Psoas muscle (tissue), 8 donors: ENCODE results near the gene CCAR1. TPM values are rescaled to one million over a fixed set of nuclear protein-coding genes. Genes with fewer than 3 reads are reported as not detected.

ENCODE experiments used
- ATAC-seq, 4 donors: fragments of 200-7000 bp; cut with Tn5 transposase; one replicate each; pipeline ENCODE4 v1.9.1; 2020; ENCODE audit warnings: moderate library complexity in 3 of 4, mild to moderate bottlenecking in 2 of 4
- DNase-seq, 2 donors: peaks; one replicate each; pipeline ENCODE4 v3.0.0-alpha.2; 2020
- H3K27ac ChIP-seq: fragments of 200-600 bp; one replicate; pipeline ENCODE4 v1.8.0; 2022
- H3K27me3 ChIP-seq, 3 donors: fragments of 200-600 bp in 1 of 3; one replicate each; pipeline versions ENCODE4 v1.6.1 to v1.8.0; 2013 to 2022; ENCODE audit warnings: low read length in 2 of 3, mild to moderate bottlenecking in 2 of 3, moderate library complexity in 1 of 3; ENCODE audit not compliant: insufficient read depth in 3 of 3
- H3K36me3 ChIP-seq, 2 donors: fragments of 200-600 bp in 1 of 2; one replicate each; pipeline versions ENCODE4 v1.6.1 to v1.8.0; 2013 to 2022; ENCODE audit warnings: low read depth in 1 of 2, mild to moderate bottlenecking in 1 of 2, moderate library complexity in 1 of 2; ENCODE audit not compliant: insufficient read depth in 1 of 2
- H3K4me1 ChIP-seq: fragments of 200-600 bp; one replicate; pipeline ENCODE4 v1.8.0; 2022
- H3K4me3 ChIP-seq: fragments of 200-600 bp; one replicate; pipeline ENCODE4 v1.8.0; 2022; ENCODE audit warnings: mild to moderate bottlenecking
- H3K9me3 ChIP-seq: fragments of 200-600 bp; one replicate; pipeline ENCODE4 v1.8.0; 2022
- WGBS, 3 donors: extraction: QIAGEN DNeasy Blood & Tissue Kit; methylation state at CpG; one replicate each; pipeline versions ENCODE4 v1.1.6 to v1.1.7; 2013; 5-methylcytosine and 5-hydroxymethylcytosine counted together
- intact Hi-C, 2 donors: fragments of 100-400 bp; cut with DNase I; formaldehyde crosslinking; loops; one replicate each; pipeline versions ENCODE4 v1.11.0 to v1.14.2; 2022
- polyA plus RNA-seq, 3 donors: library from polyadenylated mRNA; stranded (reverse); fragments of 200-250 nt; gene quantifications; one replicate each; pipeline ENCODE4 v1.2.3, GENCODE V29; 2013
- total RNA-seq, 4 donors: library from RNA; stranded (reverse); fragmentation: NEBNext Ultra II Directional in 2 of 4; extraction: Animal tissue kit (Norgen Biotek cat#: 25700) in 2 of 4; gene quantifications; one replicate each; pipeline versions ENCODE4 v1.2.1 to v1.2.4, GENCODE V29; 2021 to 2023
- TF ChIP-seq, protein P1 (sequence below): fragments of 200-600 bp; IDR thresholded peaks from one replicate; pipeline ENCODE4 v1.8.0; 2022; ENCODE audit warnings: antibody characterized with exemption
- donor health status: healthy with polysubstance abuse.
- donor health status: DM: no; HTN: no; CAD: no; lungs with moderate emphysema.
- donor health status: Bipolar disorder and iron deficiency.
- donor health status: healthy.
- donor health status: DM: yes; HTN: yes; CAD: no.
- donor health status: DM: no; HTN: no; CAD: no.
- donor health status: DM: no; HTN: no; CAD: no.
- donor health status: DM: yes; HTN: yes; CAD: no.

CCAR1 gene
- total and polyA plus RNA-seq, 7 donors = 22.1 to 52.8 (median 31.0) TPM

DNA sequence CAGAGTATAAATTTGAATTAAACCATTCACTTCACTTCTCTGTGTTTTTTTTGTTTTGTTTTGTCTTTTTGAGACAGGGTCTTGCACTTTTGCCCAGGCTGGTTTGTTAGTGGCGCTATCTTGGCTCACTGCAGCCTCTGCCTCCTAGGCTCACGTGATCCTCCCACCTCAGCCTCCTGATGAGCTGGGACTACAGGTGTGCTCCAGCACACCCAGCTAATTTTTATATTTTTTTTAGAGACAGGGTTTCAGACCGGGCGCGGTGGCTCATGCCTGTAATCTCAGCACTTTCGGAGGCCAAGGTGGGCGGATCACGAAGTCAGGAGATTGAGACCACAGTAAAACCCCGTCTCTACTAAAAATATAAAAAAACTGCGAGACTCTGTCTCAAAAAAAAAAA is 69.4 kb downstream of the CCAR1 start:
- Histone ChIP-seq H3K27me3 (no peaks in the 10 kb centered on the region), H3K27ac (no peak overlapping the region), H3K4me1 (no peaks in the 10 kb centered on the region), H3K9me3 (no peaks in the 10 kb centered on the region), H3K4me3 (no peak overlapping the region), H3K36me3 (peaks cover 4 to 100% of the 10 kb centered on the region in 2 donors)
- WGBS, 3 donors = 94 to 96% (median 95%) methylated on average over 10 of the region's 10 CpGs
- TF ChIP-seq, protein P1, sequence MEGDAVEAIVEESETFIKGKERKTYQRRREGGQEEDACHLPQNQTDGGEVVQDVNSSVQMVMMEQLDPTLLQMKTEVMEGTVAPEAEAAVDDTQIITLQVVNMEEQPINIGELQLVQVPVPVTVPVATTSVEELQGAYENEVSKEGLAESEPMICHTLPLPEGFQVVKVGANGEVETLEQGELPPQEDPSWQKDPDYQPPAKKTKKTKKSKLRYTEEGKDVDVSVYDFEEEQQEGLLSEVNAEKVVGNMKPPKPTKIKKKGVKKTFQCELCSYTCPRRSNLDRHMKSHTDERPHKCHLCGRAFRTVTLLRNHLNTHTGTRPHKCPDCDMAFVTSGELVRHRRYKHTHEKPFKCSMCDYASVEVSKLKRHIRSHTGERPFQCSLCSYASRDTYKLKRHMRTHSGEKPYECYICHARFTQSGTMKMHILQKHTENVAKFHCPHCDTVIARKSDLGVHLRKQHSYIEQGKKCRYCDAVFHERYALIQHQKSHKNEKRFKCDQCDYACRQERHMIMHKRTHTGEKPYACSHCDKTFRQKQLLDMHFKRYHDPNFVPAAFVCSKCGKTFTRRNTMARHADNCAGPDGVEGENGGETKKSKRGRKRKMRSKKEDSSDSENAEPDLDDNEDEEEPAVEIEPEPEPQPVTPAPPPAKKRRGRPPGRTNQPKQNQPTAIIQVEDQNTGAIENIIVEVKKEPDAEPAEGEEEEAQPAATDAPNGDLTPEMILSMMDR = no peak
- ATAC-seq = no peak
- no peak for DNase-seq
- intact Hi-C loops = loop anchor here (5.0 kb wide), 1 partner anchor 107 kb away; no protein-coding TSS in a partner anchor

GRCh38 chr10:68792115-68792514 is 71.1 kb downstream of the CCAR1 start:
- no peak overlapping the region for H3K4me3 ChIP-seq

DNA sequence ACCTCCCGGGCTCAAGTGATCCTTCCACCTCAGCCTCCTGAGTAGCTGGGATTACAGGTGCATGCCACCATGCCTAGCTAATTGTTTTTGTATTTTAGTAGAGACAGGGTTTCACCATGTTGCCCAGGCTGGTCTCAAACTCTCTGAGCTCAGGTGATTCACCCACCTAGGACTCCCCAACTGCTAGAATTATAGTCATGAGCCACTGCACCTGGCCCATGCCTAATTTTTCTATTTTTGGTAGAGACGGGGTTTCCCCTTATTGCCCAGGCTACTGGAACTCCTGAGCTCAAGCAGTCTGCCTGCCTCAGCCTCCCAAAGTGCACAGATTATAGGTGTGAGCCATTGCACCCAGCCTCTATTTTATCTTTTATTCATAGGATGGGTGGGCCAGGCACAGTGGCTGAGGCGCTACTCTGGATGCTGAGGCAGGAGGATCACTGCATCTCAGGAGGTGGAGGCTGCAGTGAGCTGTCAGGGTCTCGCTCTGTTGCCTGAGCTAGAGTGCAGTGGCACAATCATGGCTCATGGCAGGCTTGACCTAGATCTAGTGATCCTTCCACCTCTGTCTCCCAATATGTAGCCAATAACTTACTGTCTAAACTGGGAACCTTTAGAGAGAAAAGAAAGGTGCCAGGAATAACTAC is 75.0 kb downstream of the CCAR1 start:
- TF ChIP-seq, protein P1 = no peak
- ATAC-seq (peak in 1 of 4 donors; percentile 32), DNase-seq (no peak)
- 91 to 97% (median 94%) methylated on average over 4 of the region's 4 CpGs for WGBS, 3 donors
- intact Hi-C loops = no loop called here
- no peak overlapping the region for H3K27ac ChIP-seq
- H3K4me1 ChIP-seq = no peaks in the 10 kb centered on the region
- H3K27me3 ChIP-seq = no peaks in the 10 kb centered on the region
- H3K4me3 ChIP-seq = no peak overlapping the region
- H3K9me3 ChIP-seq = no peaks in the 10 kb centered on the region
- H3K36me3 ChIP-seq = peaks cover 0 to 72% of the 10 kb centered on the region in 2 donors

More at GRCh38 chr10:68792115-68792514, 71.1 kb downstream of the CCAR1 start:
- intact Hi-C loops = loop anchor here (5.0 kb wide), 1 partner anchor 105 kb away; no protein-coding TSS in a partner anchor
- Histone ChIP-seq H3K27ac (no peak overlapping the region), H3K9me3 (no peaks in the 10 kb centered on the region), H3K4me1 (no peaks in the 10 kb centered on the region), H3K27me3 (no peaks in the 10 kb centered on the region), H3K36me3 (peaks cover 4 to 99% of the 10 kb centered on the region in 2 donors)
- TF ChIP-seq, protein P1 = peak; percentile 10
- DNase-seq (no peak), ATAC-seq (no peak)
- WGBS, 3 donors = 63 to 78% (median 69%) methylated on average over 1 of the region's 1 CpG

DNA sequence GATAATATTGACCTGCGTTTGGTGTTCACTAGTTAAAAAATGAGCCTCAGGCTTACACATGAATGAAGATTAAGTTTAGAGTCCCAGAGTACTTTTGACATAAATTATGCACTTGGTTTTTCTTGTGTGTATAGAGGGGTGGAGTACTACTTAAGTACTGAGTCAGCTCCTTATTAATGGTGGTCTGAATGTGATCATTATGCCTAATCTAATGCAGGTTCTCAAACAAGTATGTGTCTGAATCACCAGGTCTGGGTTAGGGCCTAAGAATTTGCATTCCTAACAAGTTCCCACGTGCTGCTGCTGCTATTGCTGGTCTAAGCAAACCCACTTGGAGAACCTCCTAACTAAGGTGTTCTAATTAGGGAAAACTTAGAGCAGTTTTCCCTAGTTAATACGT is 75.6 kb downstream of the CCAR1 start:
- TF ChIP-seq, protein P1 = no peak
- no peak for DNase-seq
- 85 to 91% (median 86%) methylated on average over 3 of the region's 3 CpGs for WGBS, 3 donors
- Histone ChIP-seq H3K27ac (no peak overlapping the region), H3K4me3 (no peak overlapping the region), H3K36me3 (peaks cover 0 to 66% of the 10 kb centered on the region in 2 donors), H3K27me3 (no peaks in the 10 kb centered on the region), H3K9me3 (no peaks in the 10 kb centered on the region), H3K4me1 (no peaks in the 10 kb centered on the region)
- ATAC-seq = no peak
- intact Hi-C loops = no loop called here
